ENCODE data around the gene BLNK.
A peak's percentile ranks its signal among the peaks of the same experiment; 100 is the strongest.

The BLNK gene

GRCh38 chr10:96301616-96302015 lies 30.2 kb upstream of the BLNK start:
- no peaks in the 10 kb centered on the region for H3K27me3 ChIP-seq (ENCODE audit: insufficient read depth, low read length, poor library complexity)
- no peak overlapping the region for H3K4ac ChIP-seq (ENCODE audit: low read depth, low read length)
- peaks cover 3% of the 10 kb centered on the region for H3K4me1 ChIP-seq (ENCODE audit: control insufficient read depth, low read depth, low read length)
- no peak overlapping the region for H3K4me3 ChIP-seq (ENCODE audit: low read length)
- no CpG with 5 or more reads among the region's 1 CpG for WGBS (ENCODE audit: extremely low coverage, insufficient coverage, low lambda C conversion rate)
- no peak overlapping the region for H2AK5ac ChIP-seq (ENCODE audit: low read length)
- H2BK5ac ChIP-seq (ENCODE audit: low read length): no peak overlapping the region
- no peak overlapping the region for H3K27ac ChIP-seq (ENCODE audit: low read depth, low read length)
- H3K18ac ChIP-seq (ENCODE audit: low read length): no peak overlapping the region
- no peak overlapping the region for H3K9ac ChIP-seq (ENCODE audit: low read length)
- no peak overlapping the region for H3K56ac ChIP-seq (ENCODE audit: low read length)
- H4K5ac ChIP-seq (ENCODE audit: low read length): no peak overlapping the region
- H2BK15ac ChIP-seq (replicated peaks; ENCODE audit: low read depth): no peak overlapping the region
- no peak overlapping the region for H3K23ac ChIP-seq (ENCODE audit: low read length)
- H2BK120ac ChIP-seq (ENCODE audit: low read depth, low read length): no peak overlapping the region
- H3K4me2 ChIP-seq (ENCODE audit: low read length): no peak overlapping the region
- peak; percentile 4 for DNase-seq
- no peaks in the 10 kb centered on the region for H3K79me2 ChIP-seq (ENCODE audit: control insufficient read depth, insufficient read depth, low read length)
- no peaks in the 10 kb centered on the region for H3K36me3 ChIP-seq (ENCODE audit: control insufficient read depth, insufficient read depth, low read length)
- H3K79me1 ChIP-seq (ENCODE audit: low read length): no peaks in the 10 kb centered on the region
- H4K8ac ChIP-seq (ENCODE audit: low read depth, low read length): no peak overlapping the region

GRCh38 chr10:96299383-96299782 lies 28.0 kb upstream of the BLNK start:
- Histone ChIP-seq H3K9ac (ENCODE audit: low read length) (no peak overlapping the region), H3K27ac (ENCODE audit: low read depth, low read length) (no peak overlapping the region), H3K4me2 (ENCODE audit: low read length) (no peak overlapping the region), H3K23ac (ENCODE audit: low read length) (no peak overlapping the region), H2BK15ac (replicated peaks; ENCODE audit: low read depth) (no peak overlapping the region), H3K18ac (ENCODE audit: low read length) (no peak overlapping the region), H3K79me2 (ENCODE audit: control insufficient read depth, insufficient read depth, low read length) (no peaks in the 10 kb centered on the region), H3K36me3 (ENCODE audit: control insufficient read depth, insufficient read depth, low read length) (no peaks in the 10 kb centered on the region), H2BK120ac (ENCODE audit: low read depth, low read length) (no peak overlapping the region), H4K5ac (ENCODE audit: low read length) (no peak overlapping the region), H2AK5ac (ENCODE audit: low read length) (no peak overlapping the region), H2BK5ac (ENCODE audit: low read length) (no peak overlapping the region), H3K56ac (ENCODE audit: low read length) (no peak overlapping the region), H3K4me3 (ENCODE audit: low read length) (no peak overlapping the region), H3K4ac (ENCODE audit: low read depth, low read length) (no peak overlapping the region), H3K27me3 (ENCODE audit: insufficient read depth, low read length, poor library complexity) (no peaks in the 10 kb centered on the region), H3K79me1 (ENCODE audit: low read length) (no peaks in the 10 kb centered on the region), H3K4me1 (ENCODE audit: control insufficient read depth, low read depth, low read length) (peaks cover 3% of the 10 kb centered on the region), H4K8ac (ENCODE audit: low read depth, low read length) (no peak overlapping the region)
- WGBS (ENCODE audit: extremely low coverage, insufficient coverage, low lambda C conversion rate): no CpG with 5 or more reads among the region's 5 CpGs
- no peak for DNase-seq

- H2BK15ac ChIP-seq (replicated peaks; ENCODE audit: low read depth): no peak overlapping the region
- H3K56ac ChIP-seq (ENCODE audit: low read length): no peak overlapping the region
- H4K8ac ChIP-seq (ENCODE audit: low read depth, low read length): no peak overlapping the region
- H3K27ac ChIP-seq (ENCODE audit: low read depth, low read length): no peak overlapping the region
- no peaks in the 10 kb centered on the region for H3K27me3 ChIP-seq (ENCODE audit: insufficient read depth, low read length, poor library complexity)
- no peaks in the 10 kb centered on the region for H3K79me1 ChIP-seq (ENCODE audit: low read length)
- H2BK5ac ChIP-seq (ENCODE audit: low read length): no peak overlapping the region
- H3K23ac ChIP-seq (ENCODE audit: low read length): no peak overlapping the region
- H3K4me2 ChIP-seq (ENCODE audit: low read length): no peak overlapping the region
- H2BK120ac ChIP-seq (ENCODE audit: low read depth, low read length): no peak overlapping the region
- H3K18ac ChIP-seq (ENCODE audit: low read length): no peak overlapping the region
- H3K9ac ChIP-seq (ENCODE audit: low read length): no peak overlapping the region
- no peak overlapping the region for H3K4me3 ChIP-seq (ENCODE audit: low read length)
- H3K4ac ChIP-seq (ENCODE audit: low read depth, low read length): no peak overlapping the region
- H3K36me3 ChIP-seq (ENCODE audit: control insufficient read depth, insufficient read depth, low read length): no peaks in the 10 kb centered on the region
- no peak for DNase-seq
- H2AK5ac ChIP-seq (ENCODE audit: low read length): no peak overlapping the region
- WGBS (ENCODE audit: extremely low coverage, insufficient coverage, low lambda C conversion rate): no CpG with 5 or more reads among the region's 3 CpGs
- peaks cover 3% of the 10 kb centered on the region for H3K4me1 ChIP-seq (ENCODE audit: control insufficient read depth, low read depth, low read length)
- no peak overlapping the region for H4K5ac ChIP-seq (ENCODE audit: low read length)
- no peaks in the 10 kb centered on the region for H3K79me2 ChIP-seq (ENCODE audit: control insufficient read depth, insufficient read depth, low read length)
These were observed 27.0 kb upstream of the BLNK start for GRCh38 chr10:96298362-96298761.

GRCh38 chr10:96297486-96297885 lies 26.1 kb upstream of the BLNK start:
- Histone ChIP-seq H3K18ac (ENCODE audit: low read length) (no peak overlapping the region), H3K4ac (ENCODE audit: low read depth, low read length) (no peak overlapping the region), H2BK15ac (replicated peaks; ENCODE audit: low read depth) (no peak overlapping the region), H3K27ac (ENCODE audit: low read depth, low read length) (no peak overlapping the region), H3K27me3 (ENCODE audit: insufficient read depth, low read length, poor library complexity) (no peaks in the 10 kb centered on the region), H3K23ac (ENCODE audit: low read length) (no peak overlapping the region), H3K9ac (ENCODE audit: low read length) (no peak overlapping the region), H3K4me3 (ENCODE audit: low read length) (no peak overlapping the region), H2BK5ac (ENCODE audit: low read length) (no peak overlapping the region), H3K56ac (ENCODE audit: low read length) (no peak overlapping the region), H2AK5ac (ENCODE audit: low read length) (no peak overlapping the region), H3K4me2 (ENCODE audit: low read length) (no peak overlapping the region), H4K8ac (ENCODE audit: low read depth, low read length) (no peak overlapping the region), H3K79me1 (ENCODE audit: low read length) (no peaks in the 10 kb centered on the region), H2BK120ac (ENCODE audit: low read depth, low read length) (no peak overlapping the region), H3K4me1 (ENCODE audit: control insufficient read depth, low read depth, low read length) (peaks cover 3% of the 10 kb centered on the region), H3K79me2 (ENCODE audit: control insufficient read depth, insufficient read depth, low read length) (no peaks in the 10 kb centered on the region), H3K36me3 (ENCODE audit: control insufficient read depth, insufficient read depth, low read length) (no peaks in the 10 kb centered on the region), H4K5ac (ENCODE audit: low read length) (no peak overlapping the region)
- WGBS (ENCODE audit: extremely low coverage, insufficient coverage, low lambda C conversion rate): no CpG with 5 or more reads among the region's 2 CpGs
- no peak for DNase-seq

DNA sequence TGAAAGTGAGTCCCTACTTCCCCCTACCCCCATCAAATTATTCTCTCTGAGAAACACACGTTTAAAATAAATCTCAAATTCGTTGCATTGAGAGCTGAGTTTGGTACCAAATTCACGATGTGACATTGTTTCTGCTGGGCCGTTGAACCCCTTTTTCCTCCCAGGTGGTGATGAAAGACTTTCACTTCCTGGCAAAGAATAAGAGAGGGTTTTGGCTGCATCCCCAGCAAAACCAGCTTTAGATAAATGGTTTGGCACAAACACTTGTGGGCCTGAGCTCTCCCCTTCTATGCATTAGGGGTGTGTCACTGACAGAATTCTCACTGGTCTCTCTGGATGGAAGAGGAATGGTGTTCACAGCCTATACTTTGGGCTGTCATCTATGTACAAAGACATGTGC lies 24.1 kb upstream of the BLNK start:
- H4K8ac ChIP-seq (ENCODE audit: low read depth, low read length): no peak overlapping the region
- no peak overlapping the region for H2BK5ac ChIP-seq (ENCODE audit: low read length)
- no peak overlapping the region for H2BK120ac ChIP-seq (ENCODE audit: low read depth, low read length)
- H3K56ac ChIP-seq (ENCODE audit: low read length): no peak overlapping the region
- no peaks in the 10 kb centered on the region for H3K79me2 ChIP-seq (ENCODE audit: control insufficient read depth, insufficient read depth, low read length)
- H3K4ac ChIP-seq (ENCODE audit: low read depth, low read length): no peak overlapping the region
- H3K27ac ChIP-seq (ENCODE audit: low read depth, low read length): no peak overlapping the region
- H2AK5ac ChIP-seq (ENCODE audit: low read length): no peak overlapping the region
- no peaks in the 10 kb centered on the region for H3K4me1 ChIP-seq (ENCODE audit: control insufficient read depth, low read depth, low read length)
- H3K36me3 ChIP-seq (ENCODE audit: control insufficient read depth, insufficient read depth, low read length): no peaks in the 10 kb centered on the region
- no peak overlapping the region for H3K4me2 ChIP-seq (ENCODE audit: low read length)
- no peaks in the 10 kb centered on the region for H3K27me3 ChIP-seq (ENCODE audit: insufficient read depth, low read length, poor library complexity)
- DNase-seq: no peak
- no peak overlapping the region for H3K9ac ChIP-seq (ENCODE audit: low read length)
- no peaks in the 10 kb centered on the region for H3K79me1 ChIP-seq (ENCODE audit: low read length)
- no peak overlapping the region for H2BK15ac ChIP-seq (replicated peaks; ENCODE audit: low read depth)
- no CpG with 5 or more reads among the region's 4 CpGs for WGBS (ENCODE audit: extremely low coverage, insufficient coverage, low lambda C conversion rate)
- H3K4me3 ChIP-seq (ENCODE audit: low read length): no peak overlapping the region
- no peak overlapping the region for H3K18ac ChIP-seq (ENCODE audit: low read length)
- no peak overlapping the region for H3K23ac ChIP-seq (ENCODE audit: low read length)
- H4K5ac ChIP-seq (ENCODE audit: low read length): no peak overlapping the region

Measured in mesendoderm (in vitro differentiated cells).